GM21737 (cell line): ENCODE measurements around the gene CIPC.

Experiments used
- ATAC-seq: cut with Tn5 transposase; IDR thresholded peaks from one replicate; pipeline ENCODE4 v1.9.1; 2021; ENCODE audit warnings: mild to moderate bottlenecking, moderate library complexity; ENCODE audit not compliant: unreplicated experiment

CIPC gene

GRCh38 chr14:77145975-77146740, 48.1 kb downstream of the CIPC start:
- no peak for ATAC-seq

GRCh38 chr14:77148510-77149231, 50.6 kb downstream of the CIPC start:
- ATAC-seq: no peak

GRCh38 chr14:77151245-77151644, 53.2 kb downstream of the CIPC start:
- ATAC-seq: no peak

DNA sequence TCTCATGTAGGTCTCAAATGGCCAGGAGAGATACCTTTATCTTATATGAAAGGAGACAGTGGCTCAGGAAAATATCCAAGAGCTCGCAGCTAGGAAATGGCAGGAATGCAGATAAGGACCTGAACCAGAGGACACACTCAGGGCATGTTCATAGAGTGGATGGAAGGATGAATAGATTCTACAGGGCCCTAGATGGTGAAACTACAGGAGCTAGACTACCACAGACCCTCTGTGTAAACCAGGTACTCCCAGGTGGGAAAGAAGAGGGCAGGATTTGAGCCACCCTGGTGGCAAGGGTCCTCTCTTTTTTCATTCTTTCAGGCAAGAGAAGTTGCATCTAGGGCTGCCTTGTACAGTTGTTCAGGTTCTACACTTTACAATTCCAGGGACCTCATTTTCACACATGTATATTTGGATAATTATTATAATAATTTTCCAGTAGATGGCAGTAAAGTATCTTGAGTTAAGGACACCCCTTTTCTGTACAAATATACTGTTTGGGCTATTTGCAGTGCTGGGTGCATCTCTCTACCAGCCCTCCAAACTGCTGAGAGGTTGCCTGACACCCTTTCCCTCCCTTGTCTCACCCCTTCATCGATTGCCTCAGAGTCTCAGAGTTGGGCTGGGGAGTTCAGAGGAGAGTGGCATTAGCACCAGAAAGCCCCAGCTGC, 54.0 kb downstream of the CIPC start:
- ATAC-seq: no peak

GRCh38 chr14:77153802-77154201, 55.7 kb downstream of the CIPC start:
- ATAC-seq: no peak

- ATAC-seq: no peak
Measured at GRCh38 chr14:77154421-77154820, 56.4 kb downstream of the CIPC start.

DNA sequence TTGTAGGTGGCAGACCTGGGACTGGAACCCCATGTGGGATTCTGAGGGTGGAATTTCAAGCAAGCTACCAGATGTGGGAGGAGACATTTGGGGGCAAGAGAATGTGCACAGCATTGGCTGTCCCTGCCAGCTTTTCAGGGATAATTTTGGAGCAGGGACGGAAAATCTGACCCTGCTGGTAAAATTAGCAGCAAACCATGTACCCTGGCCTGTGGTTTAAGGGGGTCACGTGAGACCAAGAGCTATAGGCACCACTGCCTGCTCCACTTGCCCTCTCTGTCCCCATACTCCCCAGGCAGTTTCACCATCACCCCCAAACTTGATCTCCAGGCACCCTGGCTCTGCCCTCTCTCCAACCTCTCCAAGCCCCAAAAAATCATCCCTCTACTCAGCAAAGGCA, 57.0 kb downstream of the CIPC start:
- no peak for ATAC-seq

GRCh38 chr14:77157740-77158139, 59.7 kb downstream of the CIPC start:
- no peak for ATAC-seq

GRCh38 chr14:77158175-77158881, 60.3 kb downstream of the CIPC start:
- ATAC-seq: no peak

GRCh38 chr14:77158882-77159255, 60.8 kb downstream of the CIPC start:
- no peak for ATAC-seq

DNA sequence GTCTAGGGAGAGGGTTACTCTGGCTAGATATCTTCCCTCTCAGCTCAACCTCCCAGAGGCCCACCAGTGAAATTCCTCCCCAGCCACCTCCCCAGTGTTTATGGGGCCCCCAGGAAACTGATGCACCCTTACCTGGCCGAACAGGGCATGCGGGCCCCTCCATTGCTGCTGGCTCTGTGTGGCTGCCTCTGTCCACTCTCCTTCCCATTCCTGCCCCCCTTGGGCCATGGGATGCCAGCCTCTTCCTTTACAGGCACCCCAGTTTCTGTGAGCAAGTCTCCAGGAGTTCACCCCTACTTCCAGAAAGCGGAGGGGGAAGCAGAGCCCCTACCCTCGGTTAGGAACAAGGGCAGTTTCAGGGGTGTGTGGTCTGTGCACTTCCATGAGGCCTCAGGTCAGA, 63.0 kb downstream of the CIPC start:
- ATAC-seq: no peak
